GM19455 (cell line): ENCODE results near the gene TXNDC11.
"Not testable (repeated sequence)": the region's sequence is repeated elsewhere in the genome, so short reads cannot be mapped to it uniquely, and the experiment has no call there.

Experiments used
- ATAC-seq: cut with Tn5 transposase; IDR thresholded peaks from one replicate; pipeline ENCODE4 v1.9.1; 2021; ENCODE audit not compliant: unreplicated experiment

TXNDC11 gene

GRCh38 chr16:11742536-11743307 is at the start of gene TXNDC11:
TXNDC11 (minus strand) TSS chr16:11742857; CDS start chr16:11742730, 127 bp downstream.
- ATAC-seq = peak; percentile 77

- ATAC-seq = no peak
Observed at GRCh38 chr16:11791144-11791828, 48.6 kb upstream of the TXNDC11 start.

GRCh38 chr16:11788914-11789313 is 46.3 kb upstream of the TXNDC11 start:
- ATAC-seq = no peak

- ATAC-seq = not testable (repeated sequence)
Observed at GRCh38 chr16:11784980-11785599, 42.4 kb upstream of the TXNDC11 start.

GRCh38 chr16:11784381-11784780 is 41.7 kb upstream of the TXNDC11 start:
- ATAC-seq = not testable (repeated sequence)

GRCh38 chr16:11784038-11784369 is 41.3 kb upstream of the TXNDC11 start:
- ATAC-seq = no peak

GRCh38 chr16:11783319-11784037 is 40.8 kb upstream of the TXNDC11 start:
- peak; percentile 52 for ATAC-seq

- no peak for ATAC-seq
Observed at GRCh38 chr16:11781773-11782172, 39.1 kb upstream of the TXNDC11 start.

- no peak for ATAC-seq
Observed at GRCh38 chr16:11780991-11781680, 38.5 kb upstream of the TXNDC11 start.

GRCh38 chr16:11779074-11779473 is 36.4 kb upstream of the TXNDC11 start:
- no peak for ATAC-seq

GRCh38 chr16:11774065-11774626 is 31.5 kb upstream of the TXNDC11 start:
- ATAC-seq = no peak

- ATAC-seq = no peak
Observed at GRCh38 chr16:11768849-11769248, 26.2 kb upstream of the TXNDC11 start.

- ATAC-seq = no peak
Observed at GRCh38 chr16:11762431-11762830, 19.8 kb upstream of the TXNDC11 start.

- ATAC-seq = no peak
Observed at GRCh38 chr16:11759997-11760396, 17.3 kb upstream of the TXNDC11 start.

- no peak for ATAC-seq
Observed at GRCh38 chr16:11759163-11759834, 16.6 kb upstream of the TXNDC11 start.

GRCh38 chr16:11757671-11758545 is 15.3 kb upstream of the TXNDC11 start:
- ATAC-seq = no peak

GRCh38 chr16:11756248-11756647 is 13.6 kb upstream of the TXNDC11 start:
- ATAC-seq = no peak

GRCh38 chr16:11755022-11755760 is 12.5 kb upstream of the TXNDC11 start:
- no peak for ATAC-seq
